Measurements from ENCODE around the gene SCN5A.

GRCh38 chr3:38552364-38552763 is 97.1 kb downstream of the SCN5A start:
- TF ChIP-seq POLR2A (IDR thresholded peaks at IDR 0.05) = no peak
- no peak for TF ChIP-seq CTCF (IDR thresholded peaks at IDR 0.05 in 8 of 11, conservative IDR thresholded peaks at IDR 0.05 in 3 of 11)
